AML-193 (cell line): ENCODE measurements around the gene ROR1.

ENCODE experiments used
- DNase-seq, 2 experiments: peaks; one replicate each; lab custom pipeline; 2025; lab: John Stamatoyannopoulos, UW

The ROR1 gene

DNA sequence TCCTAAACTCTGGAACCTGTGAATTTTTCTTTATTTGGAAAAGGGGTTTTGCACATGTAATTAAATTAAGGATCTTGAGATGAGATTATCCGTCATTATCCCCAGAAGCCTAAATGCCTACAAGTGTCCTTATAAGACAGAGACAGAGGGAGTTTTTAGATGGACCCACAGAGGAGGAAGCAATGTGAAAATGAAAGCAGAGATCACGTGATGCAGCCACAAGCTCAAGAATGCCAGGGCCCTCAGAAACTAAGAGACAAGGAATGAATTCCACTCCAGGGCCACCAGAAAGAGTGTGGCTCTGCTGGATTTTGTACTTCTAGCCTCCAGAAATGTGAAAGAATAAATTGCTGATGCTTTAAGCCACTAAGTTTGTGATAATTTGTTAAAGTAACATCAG lies 246.0 kb downstream of the ROR1 start:
- peak; percentile 20 to 47 for DNase-seq

DNA sequence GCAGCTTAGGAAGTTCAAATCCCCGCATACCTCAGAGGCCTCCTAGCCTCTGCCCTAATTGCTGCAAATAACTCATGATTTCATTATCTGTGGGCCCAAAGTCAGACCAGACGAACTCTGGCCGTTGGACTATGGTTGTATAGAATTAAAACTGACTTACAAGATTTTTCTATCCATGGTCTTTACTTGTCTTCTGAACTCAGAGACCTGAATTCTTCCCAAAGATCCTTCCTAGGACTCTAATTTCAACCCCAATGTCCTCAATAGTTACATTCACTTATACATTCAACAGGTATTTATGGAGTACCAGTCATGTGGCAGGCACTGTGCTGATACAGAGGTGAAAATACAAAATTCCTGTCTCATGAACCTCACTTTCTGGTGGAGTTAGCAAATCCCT lies 247.2 kb downstream of the ROR1 start:
- no peak for DNase-seq

DNA sequence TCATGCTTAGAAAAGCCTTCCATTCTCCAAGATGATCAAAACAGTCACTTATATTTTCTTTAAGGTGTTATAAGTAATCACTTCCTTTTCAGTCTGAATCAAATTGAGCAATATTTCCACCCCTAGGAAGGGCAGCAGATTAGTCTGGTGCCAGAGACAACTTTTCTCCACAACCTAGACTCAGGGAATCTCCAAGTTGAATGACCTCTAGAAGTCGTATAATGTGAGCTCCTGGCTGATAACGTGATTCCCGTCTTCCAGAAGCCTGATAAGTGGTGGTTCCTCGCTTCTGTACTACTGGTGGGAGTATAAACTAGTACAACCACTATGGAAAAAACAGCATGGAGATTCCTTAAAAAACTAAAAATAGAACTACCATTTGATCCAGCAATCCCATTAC lies 251.2 kb downstream of the ROR1 start:
- DNase-seq, result no peak

DNA sequence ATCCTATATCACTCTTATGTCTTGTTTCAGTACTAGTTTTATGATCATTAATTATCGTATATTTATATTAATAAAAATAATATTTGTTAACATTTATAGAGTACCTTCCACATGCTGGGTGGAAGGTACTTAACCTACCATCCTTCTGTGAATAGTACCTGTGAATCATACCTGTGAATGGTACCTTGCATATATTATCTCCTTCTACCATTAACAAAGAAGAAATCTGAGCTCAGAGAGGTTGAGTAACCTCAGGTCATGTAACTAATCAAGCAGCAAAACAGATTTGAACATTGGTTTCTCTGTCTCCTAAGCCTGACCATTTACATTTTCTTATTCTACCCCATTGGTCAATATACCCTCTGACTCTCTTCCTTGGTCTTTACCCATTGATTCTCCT lies 255.2 kb downstream of the ROR1 start:
- no peak for DNase-seq

DNA sequence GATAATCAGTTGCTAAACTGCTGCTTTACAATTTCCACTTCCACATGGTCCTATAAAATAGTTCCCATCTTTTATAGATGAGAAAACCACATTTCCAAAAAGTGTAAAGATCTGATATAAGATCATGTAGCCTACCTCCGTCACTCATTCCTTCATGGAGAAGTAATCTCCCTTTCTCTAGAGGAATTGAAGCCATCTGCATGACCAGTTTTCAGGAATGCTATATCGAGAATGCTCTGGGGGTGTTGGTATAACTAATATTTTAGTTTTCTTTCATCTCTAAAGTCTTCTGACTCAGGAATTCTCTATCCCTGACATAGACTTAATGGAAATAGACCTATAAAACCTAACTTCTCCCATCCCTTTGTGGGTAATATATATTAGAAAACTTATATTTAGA lies 256.6 kb downstream of the ROR1 start:
- DNase-seq, result no peak

DNA sequence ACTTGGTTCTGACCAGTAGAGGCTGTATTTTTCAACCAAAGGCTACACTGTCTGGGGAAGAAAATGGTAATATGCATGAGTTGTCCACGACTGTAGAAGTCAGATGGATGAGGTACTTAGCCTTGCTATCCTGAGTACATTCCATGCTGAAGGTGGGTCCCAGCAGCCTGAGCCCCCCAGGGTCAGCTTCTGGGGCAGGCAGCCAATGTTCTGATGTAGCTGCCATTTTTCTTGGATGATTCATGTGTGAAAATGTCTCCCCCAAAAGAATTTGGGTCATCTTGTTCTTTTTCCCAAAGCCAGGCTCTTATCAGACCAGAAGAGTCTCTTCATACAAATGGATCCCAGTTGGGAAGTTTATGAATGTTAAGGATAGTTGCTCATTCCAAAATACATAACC lies 257.4 kb downstream of the ROR1 start:
- no peak for DNase-seq

DNA sequence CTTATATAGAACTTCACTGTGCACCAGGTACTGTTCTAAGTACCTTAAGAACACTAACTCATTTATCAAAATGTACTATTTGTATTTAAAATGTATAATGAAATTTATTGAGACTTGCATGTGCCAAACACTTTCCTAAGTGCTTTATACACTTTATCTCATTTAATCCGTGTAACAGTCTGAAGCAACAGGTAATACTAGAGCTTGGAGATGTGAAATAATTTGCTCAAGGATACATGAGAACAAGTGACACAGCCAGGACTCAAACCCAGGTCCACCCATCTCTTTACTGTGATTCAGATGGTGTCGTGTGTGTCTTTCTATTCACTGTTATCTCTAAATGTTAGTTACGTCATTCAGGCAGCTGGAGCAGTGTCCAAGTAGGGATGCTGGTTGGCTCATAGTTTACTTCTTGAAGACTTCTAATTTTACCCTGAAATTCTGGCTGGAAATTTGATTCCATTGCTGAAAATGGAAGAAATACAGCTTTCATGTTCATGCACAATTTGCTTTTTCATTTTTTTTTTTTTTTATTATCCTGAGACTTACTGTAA lies 259.9 kb downstream of the ROR1 start:
- no peak for DNase-seq

DNA sequence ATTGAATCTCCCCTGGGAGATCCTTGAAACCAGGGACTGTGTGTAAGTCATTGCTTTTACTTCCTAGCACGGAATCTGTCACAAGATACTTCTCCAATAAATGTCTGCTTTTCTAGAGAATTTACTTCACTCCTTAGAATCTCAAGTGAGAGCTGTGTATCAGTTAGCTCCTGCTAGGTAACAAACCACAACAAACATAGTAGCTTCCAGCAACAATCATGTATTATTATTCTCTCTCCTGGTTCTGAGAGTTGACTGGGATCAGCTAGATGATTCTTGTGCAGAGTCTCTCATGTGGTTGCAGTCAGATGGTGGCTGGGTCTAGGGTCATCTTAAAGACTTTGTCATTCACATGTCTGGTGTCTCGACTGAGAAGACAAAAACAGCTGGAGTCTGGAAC lies 262.7 kb downstream of the ROR1 start:
- no peak for DNase-seq

DNA sequence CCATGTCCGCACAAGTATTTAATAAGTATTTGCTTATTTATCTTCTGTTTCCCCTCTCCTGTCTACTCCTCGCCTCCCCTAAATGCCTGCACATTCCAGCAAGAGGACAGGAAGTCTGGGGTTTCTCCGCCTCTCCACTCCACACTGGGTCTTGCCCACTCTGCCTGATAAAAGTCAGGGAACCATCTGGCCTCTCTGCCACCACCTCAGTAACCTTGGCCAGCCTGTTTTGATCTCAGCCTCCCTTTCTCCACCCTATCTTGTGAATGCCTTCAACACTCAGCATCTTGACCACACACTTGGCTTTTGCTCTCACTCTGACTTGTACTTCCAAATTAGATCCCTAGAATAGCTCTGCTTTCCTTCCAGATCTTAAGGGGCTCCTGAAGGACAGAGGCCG lies 264.3 kb downstream of the ROR1 start:
- DNase-seq, result no peak

DNA sequence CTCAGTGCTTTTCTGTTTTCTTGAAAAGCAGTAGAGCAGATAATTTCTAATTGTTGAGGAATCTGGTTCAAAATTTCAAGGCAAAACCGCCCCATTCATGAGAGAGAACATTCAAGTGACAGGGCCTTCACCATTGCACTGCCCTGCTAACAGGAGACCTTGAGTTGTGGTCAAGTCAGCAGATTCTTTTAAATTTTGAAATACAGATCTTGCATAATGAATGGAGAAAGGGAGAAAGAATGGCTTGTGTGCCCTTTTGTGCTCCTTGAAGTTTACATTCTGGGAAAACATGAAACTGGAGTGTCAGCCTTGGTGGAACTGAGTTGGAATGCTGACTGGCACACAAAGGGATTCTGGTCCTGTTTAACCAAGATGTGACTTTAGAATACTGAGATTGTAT lies 265.1 kb downstream of the ROR1 start:
- no peak for DNase-seq

DNA sequence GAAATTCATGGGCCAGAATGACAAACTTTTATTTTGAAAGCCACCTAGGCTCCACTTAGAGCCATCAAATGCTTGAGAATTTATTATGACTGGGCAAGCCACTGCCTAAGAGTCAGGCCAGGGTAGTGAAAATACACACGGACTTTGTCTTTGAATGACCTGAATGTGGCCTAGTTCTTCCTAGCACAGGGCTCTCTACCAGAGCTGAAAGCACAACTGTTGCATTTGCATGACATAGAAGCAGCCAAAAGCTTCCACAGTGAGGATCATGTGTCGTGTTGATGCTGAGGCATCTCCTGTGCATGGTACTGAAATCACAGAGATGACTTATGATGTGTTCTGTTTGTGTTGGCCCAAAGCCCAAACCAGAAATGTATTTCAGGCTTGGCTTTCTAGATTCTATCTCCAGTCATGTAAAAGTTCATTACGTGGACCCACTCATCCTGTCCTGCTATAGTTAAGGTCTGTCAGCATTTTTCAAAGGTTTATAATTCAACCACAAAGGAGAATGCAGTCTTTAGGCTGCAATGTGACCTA lies 265.6 kb downstream of the ROR1 start:
- DNase-seq, result no peak

DNA sequence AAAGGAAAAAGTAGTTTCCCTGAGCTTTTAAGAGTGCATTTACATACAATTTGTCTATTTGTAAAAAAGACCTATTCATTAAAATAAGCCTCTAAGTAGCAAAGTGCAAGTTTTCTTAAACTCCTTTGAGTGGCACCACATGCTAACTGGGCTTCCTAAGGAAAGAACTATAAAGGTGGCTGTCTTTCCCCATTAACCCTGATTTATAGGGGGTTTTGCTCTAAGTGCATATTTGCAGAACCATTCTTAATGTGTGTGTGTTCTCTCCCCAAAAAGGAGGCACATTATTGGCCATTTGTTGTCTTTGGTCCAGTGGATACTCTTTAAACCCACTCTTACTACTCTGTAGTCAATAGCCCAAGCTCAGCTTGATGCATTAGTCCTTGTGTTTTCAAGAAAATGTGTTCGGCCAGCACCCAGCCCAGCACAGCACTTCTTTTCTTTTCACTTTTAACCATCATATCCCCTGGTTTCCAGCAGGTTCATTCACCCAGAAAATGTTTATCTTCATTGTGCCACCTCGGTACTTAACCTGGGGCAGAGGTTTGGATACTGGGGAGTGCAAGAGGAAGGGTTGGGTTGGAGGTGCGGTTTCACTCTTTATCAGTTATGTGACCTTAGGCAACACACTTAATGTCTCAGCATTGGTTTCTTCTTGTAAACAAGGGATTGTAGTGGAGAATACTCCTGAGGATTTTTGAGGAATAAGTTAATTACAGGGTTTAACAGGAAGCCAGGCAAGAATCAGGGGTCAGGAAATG lies 267.7 kb downstream of the ROR1 start:
- DNase-seq, result no peak

DNA sequence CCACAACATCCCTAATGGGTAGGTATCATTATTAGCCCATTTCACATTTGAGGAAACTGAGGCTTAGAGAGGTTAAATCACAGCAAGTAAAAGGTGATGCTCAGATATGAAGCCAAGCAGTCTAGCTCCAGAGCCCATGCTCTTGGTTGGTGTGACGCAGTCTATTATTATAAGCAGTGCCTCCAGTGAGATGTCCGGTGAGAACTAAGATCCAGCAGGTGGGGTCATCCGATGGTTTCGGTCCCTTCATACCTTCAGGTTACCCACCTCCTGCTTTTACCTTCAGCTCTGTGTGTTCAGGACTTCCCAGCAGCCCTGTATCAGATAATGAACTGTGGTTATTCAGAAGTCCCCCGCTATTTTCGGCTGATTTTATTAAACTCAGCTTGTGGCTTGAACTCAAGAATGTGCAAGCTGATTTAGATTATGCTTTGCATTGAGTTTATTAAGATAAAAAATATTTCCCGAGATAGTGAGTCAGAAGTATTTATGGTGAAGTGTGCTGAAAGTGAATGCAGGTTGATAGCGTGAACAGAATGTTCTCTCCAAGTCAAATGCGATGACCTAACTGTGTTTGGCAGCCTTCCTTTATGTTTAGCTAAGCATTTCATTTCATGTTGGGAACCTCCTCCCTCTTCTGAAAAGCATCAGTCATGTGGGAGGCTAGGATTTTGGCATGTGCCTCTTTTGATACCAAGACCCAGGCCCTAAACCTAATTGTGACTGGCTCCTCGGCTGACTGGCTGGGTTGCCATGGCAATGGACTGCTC lies 268.7 kb downstream of the ROR1 start:
- no peak for DNase-seq

DNA sequence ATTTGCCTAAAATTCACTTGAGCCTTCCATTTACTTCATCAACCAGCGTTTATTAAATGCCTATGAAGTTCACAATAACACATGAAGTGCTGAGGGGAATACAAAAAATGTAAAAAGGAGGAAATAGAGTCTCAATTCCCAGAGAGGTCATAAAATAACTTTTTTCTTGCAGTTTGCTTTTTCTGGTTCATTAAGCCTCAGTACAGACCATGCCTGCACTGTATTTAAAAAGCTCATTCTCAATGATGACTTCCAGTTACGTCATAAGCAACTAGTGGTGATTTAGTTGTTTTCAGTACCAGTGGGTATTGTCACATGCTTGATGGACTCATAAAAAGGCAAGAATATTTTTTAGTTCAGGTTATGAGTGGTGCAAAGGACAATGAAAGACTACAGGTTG lies 269.5 kb downstream of the ROR1 start:
- DNase-seq, result no peak

DNA sequence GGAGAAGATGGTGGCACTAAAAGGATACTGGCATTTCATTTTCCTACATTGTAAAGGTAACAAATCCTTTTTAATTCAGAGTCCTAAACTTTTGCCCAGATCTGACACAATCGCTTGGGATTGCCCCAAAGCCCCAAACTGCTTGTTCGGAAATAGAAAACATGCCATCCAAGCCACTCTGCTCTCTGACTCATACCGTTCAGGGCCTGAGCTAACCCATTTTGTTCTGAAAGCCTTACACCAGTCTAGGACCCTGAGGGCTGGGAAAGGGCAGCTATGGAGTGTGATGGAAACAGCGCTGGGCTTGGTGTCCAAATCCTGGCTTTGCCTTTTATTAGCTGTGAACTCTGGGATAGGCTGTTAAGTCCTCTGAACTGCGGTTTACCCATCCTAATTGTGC lies 270.2 kb downstream of the ROR1 start:
- no peak for DNase-seq

DNA sequence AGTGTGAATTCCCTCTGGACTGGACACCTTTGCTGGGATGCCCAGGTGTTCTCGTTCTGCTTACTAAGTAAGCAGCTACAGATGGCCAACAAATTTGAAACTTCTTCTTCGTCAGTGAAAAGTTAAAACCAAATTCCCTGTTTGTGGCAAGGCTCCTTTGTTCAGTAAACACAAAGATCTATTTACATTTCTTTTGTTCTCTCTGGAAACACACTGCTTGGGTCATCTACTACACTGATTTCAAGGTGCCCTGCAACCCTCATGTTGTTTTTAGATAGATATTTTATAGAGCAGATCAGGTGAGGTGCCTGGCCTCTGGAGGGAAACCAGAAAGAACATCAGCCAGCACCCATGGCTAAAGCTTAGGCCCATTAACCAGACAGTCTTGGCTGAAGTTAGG lies 272.4 kb downstream of the ROR1 start:
- no peak for DNase-seq

DNA sequence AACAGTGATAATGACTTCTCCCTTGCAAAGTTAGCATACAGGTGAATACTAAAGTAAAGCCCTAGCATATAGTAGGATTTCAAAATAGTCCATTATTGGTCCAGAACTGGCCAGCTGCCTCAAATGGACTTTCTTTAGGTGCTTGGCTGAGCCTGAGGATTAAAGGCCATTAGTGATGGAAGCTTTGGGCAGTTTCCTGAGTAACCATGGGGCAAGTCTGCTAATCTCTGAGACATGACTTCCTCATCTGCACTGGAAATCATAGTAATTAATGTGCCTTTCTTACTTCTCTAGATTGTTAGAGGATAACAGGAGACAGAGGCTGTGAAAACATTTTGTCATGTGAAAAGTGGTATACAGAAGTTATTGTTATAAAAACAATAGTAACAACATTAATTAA lies 273.1 kb downstream of the ROR1 start:
- no peak for DNase-seq

DNA sequence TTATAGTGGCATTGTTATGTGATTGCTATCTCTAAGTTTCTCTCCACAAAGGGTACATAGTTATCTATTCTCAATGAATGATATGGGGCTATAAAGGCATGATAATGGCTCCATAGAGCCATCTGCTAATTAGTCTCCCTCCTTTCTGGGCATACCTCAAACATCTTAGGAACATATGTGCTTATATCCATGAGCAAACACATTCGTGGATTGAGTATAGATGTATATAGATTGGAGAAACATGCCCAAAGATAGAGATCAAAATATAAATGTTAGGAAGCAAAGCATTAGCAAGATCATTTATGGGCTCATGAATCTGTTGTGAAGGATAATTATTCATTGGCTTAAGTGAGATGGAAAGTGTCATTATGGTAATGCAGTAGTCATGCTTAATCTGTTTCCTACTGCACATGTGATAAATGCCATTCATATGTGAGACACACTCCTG lies 273.8 kb downstream of the ROR1 start:
- DNase-seq, result no peak

DNA sequence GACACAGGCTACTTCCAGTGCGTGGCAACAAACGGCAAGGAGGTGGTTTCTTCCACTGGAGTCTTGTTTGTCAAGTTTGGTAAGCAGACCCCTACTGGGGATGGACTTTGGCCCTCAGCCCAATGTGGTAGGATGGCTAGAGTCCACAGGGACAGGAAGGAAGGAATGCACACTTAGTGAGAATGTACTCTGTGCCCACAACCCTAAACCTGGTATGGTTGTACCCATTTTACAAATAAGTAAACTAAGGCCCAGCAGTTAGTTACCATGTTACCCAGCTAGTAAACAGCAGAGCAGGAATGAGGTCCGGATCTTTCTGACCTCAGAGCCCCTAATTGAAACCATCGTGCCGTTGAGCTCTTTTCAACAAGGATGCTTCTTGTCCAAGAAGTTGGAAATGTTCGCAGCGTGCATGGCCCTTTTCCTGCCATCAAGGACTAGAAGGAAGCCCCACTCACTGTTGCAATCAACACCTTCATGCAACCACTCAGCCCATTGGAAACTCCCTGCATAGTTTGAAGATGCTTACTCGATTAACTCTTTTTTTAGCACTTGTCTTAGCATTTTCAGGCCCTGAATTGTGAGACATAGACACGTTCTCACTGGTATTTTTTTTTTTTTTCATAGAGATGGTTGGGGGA lies 276.2 kb downstream of the ROR1 start:
- no peak for DNase-seq

DNA sequence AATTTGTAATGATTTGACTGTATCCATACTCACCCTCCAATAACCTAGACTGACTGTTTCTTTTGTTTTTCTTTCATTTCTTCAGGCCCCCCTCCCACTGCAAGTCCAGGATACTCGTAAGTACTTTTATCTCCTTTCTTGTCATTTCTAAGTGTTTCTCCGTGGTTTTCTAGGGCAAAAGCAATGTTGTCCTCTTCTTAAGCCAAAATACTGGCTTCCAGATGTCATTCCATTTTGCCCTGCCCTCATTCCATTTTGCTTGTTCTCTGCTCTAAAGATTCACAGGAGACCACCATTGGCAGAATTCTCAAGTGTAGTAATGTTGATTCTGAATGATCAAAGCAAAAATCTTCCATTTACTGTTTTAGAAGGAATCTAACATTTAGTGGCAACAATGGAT lies 276.8 kb downstream of the ROR1 start:
- no peak for DNase-seq

DNA sequence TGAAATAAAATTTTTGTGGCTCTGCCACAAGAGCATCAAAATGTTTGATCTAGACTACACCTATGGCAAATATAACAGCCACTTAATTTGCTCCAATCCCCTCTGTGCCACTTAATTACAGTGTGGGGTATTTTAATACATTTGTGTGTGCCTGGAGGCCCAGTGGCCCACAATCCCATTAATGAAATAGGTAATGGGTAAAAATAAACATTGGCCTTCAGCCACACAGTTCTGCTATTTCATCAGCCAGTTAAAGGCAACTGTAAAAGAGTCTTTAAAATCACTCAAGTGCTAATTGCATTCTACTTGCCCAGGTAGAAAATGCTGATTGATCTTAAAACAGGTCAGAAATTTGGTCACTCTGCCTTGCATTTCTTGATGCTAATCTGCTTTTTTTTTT lies 278.0 kb downstream of the ROR1 start:
- DNase-seq, result no peak

DNA sequence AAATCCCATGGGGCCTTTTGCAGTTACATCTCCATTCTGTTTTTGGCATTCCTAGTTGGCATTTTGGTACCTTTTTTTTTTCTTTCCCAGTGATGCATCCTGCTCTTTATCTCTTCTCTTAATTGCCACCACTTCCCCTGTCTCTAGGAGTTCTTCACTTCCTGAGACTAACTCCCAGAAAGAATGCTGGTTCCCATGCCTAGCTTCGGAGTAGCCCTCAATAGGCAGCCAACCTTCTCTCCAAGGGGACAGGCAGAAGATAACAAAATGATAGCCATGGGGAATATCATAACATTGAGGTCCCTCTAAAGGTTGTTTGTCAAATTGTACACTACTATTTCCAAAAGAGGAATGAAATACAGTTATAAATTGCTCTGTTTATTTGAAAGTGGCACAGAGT lies 279.0 kb downstream of the ROR1 start:
- no peak for DNase-seq

DNA sequence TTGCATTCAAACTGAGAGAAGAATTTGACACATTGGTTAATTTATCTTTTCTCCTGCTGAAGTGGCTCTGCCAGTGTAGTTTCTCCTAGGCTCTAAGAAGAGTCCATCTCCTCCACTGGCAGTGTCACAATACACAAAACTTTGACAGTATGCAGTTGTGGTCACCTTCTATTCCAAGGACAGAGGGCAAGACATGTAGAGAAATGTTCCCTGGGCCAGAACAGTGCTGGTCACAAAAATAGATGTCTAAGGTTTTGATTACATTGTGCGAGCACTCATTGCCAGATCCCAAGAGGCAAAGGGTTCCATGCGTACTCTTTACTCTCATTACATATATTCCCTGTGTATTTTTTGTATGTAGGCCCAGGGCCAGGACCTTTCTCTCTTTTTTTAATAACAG lies 281.5 kb downstream of the ROR1 start:
- no peak for DNase-seq
